Prostate gland (tissue), 2 donors: ENCODE results near the gene OR1N2.

Experiments
- CTCF ChIP-seq, 4 experiments: fragments of 200-600 bp in 2 of 4; fragments of 450-650 bp in 2 of 4; sonication (generic) in 2 of 4; IDR thresholded peaks; 1 replicate in 3 of 4; 2 replicates in 1 of 4; pipeline ENCODE4 v1.5.1; 2016 to 2019; ENCODE audit warnings: antibody characterized with exemption in 4 of 4, mild to moderate bottlenecking in 2 of 4, moderate library complexity in 2 of 4
- POLR2A ChIP-seq: fragments of 450-650 bp; IDR thresholded peaks from one replicate; pipeline ENCODE4 v1.6.1; 2016; ENCODE audit warnings: antibody characterized with exemption, mild to moderate bottlenecking
- POLR2AphosphoS5 ChIP-seq: sonication (generic); formaldehyde crosslinking; IDR thresholded peaks from one replicate; pipeline ENCODE4 v1.6.1; 2017; ENCODE audit warnings: antibody characterized with exemption

- TF ChIP-seq POLR2AphosphoS5 (no peak), POLR2A (no peak), CTCF (IDR thresholded peaks at IDR 0.05) (no peak)
Observed at GRCh38 chr9:122518226-122518625, 34.7 kb upstream of the OR1N2 start.
